ENCODE data around the gene SRPK1.

SRPK1 gene

DNA sequence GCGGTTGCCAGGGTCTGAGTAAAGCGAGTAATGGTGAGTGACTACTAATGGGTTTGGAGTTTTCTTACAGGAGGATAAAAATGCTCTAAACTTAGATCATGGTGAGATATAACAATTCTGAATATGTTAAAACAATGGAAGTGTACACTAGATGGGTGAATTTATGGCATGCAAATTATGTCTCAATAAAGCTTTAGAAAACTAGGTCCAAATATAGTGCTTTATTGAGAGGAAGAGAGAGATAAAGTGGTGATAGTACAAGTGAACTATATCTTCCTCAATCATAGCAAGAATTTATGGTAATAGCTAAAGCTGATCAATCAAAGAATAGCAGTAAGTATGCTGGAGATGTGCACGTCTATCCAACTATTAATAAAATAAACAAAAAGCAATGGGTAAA lies 23.9 kb downstream of the SRPK1 start:
- peak in 1 of 2 experiments; percentile 29 for DNase-seq

DNA sequence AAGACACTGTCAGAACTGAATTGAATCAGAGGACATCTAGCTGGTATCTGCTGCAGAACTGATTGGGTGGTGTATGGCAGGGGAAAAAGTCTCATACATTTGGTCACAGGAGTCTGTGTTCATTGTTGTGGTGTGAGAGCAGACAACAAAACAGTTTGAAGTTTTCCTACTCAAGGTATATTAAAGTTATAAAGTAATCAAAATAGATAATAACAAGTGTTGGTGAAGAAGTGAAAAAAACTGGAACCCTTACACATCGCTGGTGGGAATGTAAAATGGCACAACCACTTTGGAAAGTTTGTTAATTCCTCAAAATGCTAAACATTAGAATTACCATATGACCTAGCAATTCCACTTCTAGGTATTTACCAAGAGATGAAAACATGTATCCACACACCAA lies 24.7 kb downstream of the SRPK1 start:
- DNase-seq = no peak

DNA sequence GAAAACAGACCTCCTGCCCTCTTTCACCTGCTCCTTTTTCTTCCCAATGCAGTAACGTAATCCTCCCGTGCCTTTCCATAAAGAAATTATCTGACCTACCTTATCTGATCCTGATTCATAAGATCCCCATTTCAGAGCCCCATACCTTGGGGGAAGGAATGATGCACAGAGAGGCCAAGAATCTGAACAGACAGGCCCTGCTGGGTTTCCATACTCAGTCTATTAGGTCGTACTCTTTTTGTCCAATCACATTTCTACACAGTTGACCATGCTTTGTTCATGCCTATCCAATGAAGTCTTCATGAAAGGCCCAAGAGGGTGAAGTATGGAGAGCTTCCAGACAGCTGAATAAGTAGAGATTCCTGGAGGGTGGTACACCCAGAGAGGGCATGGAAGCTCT lies 25.3 kb downstream of the SRPK1 start:
- DNase-seq = no peak

DNA sequence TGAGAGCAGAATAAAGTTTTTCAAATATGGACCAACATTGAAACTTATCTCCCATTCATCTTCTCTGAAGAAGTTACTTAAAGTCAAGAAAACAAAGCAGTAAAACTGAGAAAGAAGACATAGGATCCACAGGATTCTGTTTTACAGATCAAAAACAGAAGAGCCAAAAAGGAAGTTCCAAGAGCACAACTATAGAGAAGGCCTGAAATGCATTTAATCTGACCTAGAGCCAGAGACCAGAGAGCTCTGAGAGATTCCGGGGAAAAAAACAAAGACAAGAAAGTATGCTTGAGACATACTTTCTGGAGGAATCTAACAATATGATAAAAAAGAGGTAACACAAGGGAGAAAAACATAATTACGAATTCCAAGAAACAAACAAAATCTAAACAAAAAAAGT lies 26.1 kb downstream of the SRPK1 start:
- DNase-seq = no peak

DNA sequence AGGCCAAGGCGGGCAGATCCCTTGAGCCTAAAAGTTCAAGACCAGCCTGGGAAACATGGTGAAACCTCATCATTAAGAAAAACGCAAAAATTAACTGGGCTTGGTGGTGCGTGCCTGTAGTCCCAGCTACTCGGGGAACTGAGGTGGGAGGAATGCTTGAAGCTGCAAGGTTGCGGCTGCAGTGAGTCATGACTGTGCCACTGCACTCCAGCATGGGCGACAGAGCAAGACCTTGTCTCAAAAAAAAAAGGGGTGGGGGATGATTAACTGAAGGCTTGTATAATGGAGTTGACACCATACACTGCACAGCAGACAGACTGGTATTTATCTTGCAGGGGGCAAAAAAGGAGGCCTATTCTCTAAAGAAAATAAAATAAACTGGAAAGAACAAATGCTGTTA lies 27.7 kb downstream of the SRPK1 start:
- DNase-seq = no peak

DNA sequence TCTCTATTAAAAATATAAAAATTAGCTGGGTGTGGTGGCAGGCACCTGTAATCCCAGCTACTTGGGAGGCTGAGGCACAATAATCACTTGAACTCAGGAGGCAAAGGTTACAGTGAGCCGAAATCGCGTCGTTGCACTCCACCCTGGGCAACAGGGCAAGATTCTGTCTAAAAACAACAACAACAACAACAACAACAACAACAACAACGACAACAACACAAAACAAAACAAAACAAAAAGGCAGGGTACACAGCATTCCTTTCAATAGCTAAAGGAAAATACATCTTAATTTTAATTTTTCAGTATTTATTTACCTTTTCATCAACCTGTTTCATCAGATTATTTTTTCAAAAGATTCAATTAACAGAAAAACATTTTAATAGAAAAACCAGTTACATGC lies 28.4 kb downstream of the SRPK1 start:
- DNase-seq = no peak

DNA sequence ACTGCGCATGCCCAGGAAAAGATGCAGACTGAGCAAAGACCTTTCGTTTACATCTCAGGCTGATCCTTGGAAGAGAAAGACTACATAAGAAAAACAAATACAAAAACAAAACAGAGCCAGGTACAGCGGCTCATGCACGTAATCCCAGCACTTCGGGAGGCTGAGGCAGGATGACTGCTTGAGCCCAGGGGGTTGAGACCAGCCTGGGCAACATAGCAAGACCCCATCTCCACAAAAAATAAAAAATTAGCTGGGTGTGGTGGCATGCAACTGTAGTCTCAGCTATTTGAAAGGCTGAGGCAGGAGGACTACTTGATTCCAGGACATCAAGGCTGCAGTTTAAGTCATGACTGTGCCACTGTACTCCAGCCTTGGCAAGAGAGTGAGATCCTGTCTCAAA lies 41.7 kb downstream of the SRPK1 start:
- no peak for DNase-seq

DNA sequence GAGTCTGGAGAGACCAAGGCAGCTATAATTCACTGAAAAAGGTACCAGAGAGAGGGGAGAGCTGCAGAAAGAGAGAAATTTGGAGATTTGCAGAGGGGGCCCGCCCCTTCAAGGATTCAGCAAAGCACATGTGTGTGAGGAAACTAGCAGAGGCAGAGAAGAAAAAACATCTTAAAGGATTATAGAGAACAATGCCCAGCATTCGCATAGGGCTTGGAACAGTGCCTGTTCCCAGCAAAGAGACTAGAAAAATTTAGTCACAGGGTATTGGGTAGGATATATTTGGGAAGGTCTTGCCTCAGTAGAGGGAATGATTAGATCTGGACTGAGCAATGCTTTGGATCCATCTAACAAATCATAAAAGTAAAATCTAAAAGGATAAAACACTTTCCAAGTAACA lies 44.0 kb downstream of the SRPK1 start:
- DNase-seq = no peak

DNA sequence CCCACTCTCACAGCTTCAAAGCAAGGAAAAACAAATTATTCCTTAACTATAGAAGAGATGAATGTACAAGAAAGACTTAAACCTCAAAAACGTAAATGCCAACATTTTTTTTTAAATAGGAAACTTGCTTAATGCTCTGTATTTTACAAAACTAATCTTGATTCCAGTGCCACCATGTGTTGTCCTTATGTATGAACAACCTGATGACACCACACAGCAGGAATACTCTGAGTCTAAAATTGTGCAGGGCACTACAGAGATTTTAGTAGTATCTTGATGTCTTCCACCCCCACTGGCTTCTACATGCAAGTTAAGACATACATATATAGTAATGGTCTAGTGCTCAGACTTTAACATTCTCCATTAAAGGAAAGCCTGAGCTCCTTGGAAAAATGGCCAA lies 46.2 kb downstream of the SRPK1 start:
- DNase-seq = peak in 1 of 2 experiments; percentile 21

DNA sequence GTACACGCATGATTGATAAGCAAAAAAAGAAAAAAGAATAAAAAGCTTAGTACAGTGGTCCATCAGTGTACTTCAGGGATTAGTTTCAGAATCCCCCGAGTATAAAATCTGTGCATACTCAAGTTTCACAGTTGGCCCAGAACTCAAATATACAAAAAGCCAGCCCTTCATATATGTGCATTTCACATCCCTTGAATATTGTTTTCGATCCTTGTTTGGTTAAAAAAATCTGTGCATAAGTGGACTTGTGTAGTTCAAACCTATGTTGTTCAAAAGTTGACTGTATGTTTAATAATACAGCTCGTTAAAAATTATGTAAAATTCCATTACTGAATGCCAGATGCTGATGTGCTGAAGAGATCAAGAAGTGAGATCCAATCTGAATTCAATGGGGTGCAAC lies 61.5 kb downstream of the SRPK1 start:
- no peak for DNase-seq

DNA sequence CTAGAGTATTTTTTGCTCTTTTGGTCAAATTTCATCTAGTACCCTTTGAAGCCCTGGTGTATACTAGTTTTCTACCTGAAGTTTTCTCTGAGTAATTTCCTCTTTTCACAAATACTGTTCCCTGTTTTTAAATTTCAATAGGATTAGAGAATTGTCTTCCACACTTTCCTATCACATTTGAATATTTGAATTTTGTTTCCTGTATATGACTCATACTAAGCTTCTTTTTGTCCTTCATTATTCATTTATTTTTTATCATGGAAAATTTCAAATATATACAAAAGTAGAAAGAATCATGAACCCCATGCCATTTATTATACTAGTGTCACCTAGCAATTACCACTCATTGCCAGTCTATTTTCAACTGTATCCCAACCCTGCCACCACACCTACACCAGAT lies 63.0 kb downstream of the SRPK1 start:
- DNase-seq = no peak

DNA sequence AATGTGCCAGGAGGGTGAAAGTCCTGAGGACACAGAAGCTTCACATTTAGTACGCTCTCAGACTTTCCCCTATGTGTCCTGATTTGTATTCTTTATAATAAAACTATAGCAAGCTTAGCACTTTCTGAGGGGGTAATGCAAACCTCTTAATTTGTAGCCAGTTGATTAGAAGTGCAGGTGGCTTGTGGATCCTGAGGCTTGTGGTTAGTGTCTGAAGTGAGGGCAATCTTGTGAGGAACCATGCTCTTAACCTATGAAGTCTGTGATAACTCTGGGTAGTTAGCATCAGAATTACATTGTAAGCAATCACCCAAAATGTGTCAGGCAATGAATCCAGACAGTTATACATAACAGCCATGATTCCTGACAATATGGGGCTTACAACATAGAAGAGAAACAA lies 64.6 kb downstream of the SRPK1 start:
- DNase-seq = no peak

DNA sequence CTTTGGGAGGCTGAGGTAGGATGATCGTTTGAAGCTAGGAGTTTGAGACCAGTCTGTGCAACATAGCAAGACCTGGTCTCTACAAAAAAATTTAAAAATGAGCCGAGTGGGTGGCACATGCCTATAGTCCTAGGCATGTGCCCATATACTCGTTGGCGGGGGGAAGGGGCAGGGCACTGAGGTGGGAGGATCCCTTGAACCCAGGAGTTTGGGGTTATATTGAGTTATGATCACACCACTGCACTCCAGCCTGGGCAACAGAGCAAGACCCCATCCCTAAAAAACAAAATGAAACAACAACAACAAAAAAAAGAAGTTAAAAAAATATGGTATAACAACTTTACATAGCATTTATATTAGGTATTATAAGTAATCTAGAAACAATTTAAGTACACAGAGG lies 67.9 kb downstream of the SRPK1 start:
- DNase-seq = no peak

DNA sequence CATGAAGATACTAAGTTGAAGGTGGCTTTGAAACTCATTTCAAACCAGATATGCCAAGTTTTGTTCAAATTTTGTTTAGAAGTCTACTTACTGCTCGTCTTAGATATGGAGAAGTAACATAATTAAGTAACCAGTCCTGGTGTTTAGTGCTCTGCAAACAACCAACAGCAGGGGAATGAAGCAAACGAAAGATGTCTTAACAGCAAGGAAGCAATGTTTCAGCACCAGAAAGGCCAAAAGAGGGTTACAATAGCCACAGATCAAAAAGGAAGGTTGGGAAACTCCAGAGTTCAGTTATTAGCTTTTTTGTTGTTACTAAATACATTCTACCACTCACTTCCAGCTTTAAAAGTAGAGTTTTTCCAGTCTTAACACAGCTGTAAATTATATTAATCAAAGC lies 70.7 kb downstream of the SRPK1 start:
- DNase-seq = no peak

DNA sequence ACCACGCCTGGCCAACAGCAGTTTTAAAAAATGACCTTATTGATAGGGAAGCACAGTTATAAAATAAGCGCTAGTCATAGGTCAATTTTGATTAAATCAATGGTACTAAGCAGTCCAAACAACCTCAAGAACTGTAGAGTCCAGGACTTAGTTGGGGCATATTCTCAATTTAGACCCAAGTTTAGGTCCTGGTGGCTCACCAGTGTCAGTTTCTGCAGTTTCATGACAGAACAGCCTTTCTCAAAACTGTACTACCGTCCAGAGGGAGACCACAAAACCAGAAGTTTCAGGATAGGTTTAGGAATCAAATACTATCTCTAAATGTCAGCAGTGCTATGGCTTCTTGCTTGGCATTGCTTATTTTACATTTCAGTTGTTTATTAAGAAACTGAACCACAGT lies 76.6 kb downstream of the SRPK1 start:
- no peak for DNase-seq

DNA sequence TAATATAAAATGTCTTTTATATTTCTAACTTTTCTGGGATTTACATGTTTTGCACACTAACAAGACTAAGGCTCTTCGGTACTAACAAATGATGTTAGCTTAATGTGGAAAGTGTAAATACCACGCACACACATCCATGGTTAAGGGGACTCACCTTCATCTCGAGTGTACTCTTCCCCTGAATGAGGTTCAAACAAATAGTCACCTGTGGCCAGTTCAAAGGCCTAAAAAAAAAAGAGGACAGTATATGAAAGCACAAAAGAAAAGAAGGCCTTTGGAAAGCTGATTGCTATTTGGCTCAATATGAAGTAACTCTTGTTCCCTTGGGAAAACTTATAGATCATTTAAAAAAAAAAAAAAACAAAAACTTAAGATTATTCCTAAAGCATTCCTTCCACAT lies 78.5 kb downstream of the SRPK1 start:
- DNase-seq = no peak

DNA sequence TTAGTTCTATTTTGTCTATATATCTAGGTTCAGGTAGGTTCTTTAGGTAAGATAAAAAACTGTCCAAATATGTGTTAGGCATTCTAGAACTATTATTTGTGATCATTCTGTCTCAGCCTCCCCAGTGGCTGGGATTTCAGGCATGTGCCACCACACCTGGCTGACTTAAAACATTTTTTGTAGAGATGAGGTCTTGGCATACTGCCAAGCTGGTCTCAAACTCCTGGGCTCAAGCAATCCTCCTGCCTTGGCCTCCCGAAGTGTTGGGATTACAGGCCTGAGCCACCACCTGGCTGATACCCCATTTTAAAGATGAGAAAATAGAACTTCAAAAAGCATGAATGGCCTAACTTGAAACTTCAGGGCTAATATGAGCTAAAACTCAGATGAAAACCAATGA lies 81.9 kb downstream of the SRPK1 start:
- no peak for DNase-seq

DNA sequence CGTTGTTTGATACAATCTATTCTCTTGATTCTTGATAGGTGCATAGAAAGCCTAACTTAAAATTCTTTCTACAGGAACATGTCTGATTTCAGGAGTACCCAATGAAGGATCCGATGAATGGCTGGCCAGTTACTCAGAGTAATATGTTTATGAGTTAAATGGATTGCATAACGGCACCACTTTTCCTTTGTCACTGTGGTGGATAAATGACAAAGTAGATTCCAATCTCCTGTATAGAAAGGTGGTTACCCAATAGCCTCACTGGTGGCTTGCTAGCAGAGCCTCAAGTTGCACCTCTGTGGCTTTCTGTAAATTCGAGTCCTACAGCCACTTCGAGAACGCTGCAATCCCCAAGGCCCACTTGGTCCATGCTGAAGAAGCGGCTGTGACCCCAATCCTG lies 87.4 kb downstream of the SRPK1 start:
- no peak for DNase-seq

DNA sequence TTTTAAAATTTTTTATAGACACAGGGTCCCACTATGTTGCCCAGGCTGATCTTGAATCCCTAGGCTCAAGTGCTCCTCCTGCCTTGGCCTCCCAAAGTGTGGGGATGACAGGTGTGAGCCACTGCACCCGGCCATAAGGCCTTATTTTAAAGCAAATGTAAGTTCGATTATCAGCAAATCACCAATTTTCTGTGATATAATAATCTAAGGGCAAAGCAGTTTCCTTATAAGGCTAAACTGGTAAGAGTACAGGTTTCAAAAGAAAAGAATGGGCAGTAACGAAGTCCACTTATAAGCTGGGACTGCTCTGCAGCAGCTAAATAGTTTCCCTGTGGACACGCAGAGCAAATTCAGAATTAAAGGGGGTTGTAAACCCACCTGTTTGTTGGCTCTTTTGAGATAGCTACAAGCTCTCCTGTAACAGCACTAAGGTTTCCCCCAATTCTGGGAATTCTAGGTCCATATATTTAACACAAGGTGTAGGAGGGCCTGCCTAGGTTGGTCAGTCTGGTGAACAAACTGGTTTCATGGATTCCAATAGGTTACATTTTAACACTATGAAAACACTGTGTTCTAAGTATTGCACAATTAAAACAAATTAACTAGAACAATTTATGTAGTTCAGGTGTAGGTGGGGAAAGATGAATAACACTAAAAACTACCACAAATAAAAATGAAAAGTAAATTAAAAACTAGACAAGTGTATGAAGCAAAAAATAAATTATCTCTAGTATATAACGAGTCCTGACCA lies 89.5 kb downstream of the SRPK1 start:
- peak; percentile 85 to 94 for DNase-seq

DNA sequence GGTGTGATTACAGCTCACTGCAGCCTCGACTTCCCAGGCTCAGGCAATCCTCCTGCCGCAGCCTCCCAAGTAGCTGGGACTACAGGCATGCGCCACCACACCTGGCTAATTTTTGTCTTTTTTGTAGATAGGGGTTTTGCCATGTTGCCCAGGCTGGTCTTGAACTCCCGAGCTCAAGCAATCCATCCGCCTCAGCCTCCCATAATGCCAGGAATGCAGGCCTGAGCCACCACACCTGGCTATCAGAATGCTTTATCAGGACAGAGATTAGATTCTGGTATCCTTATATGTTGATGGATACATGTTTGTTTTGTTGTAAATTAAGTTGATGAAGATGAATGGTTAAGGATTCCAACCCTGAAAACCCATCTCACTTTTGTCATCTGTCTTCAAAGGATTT lies 91.6 kb downstream of the SRPK1 start:
- no peak for DNase-seq

DNA sequence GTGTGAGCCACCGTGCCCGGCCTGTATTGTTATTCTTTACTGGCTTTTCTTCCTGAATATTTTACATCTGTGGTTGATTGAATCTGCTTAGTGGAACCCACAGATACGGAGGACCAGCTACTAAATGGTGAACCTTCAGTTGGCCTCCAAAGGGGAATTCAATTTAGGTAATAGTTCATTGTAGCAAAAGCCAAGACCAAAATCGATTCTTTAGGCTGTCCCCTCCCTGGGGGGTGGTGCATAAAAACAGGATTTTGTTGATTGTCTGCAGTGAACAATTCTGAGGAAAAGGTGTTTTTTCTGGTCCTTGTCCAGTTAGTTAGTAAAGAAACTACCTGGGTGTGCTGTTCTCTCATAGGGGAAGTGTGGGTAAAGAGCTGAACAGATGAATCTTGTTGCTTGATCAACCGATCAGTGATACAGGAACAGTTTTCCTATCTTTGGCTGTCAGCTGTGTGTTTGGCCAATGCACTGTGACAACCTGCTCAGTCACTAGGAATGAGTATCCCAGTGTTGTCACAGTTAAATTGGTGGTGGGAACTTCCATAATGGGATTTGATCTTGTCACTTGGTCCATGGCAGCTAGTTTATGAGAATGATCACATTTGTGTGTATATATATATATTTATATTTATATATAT lies 96.2 kb downstream of the SRPK1 start:
- no peak for DNase-seq

DNA sequence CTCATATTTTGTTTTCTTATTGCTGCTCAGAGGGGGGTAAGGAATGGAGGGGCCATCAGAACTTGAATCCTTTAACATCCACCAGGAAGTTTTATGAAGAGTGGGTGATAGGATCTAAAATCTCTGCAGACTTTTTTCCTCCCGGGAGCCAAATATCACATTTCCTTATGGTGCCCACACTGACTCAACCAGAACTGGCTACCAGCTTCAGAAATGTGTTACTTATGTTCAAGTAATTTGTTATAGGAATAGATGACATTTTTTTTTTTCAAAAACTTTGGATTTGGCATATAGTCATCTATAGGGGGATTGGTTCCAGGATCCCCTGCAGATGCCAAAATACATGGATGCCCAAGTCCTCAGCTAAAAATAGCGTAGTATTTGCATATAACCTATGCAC lies 97.3 kb downstream of the SRPK1 start:
- peak in 1 of 2 experiments; percentile 43 for DNase-seq

DNA sequence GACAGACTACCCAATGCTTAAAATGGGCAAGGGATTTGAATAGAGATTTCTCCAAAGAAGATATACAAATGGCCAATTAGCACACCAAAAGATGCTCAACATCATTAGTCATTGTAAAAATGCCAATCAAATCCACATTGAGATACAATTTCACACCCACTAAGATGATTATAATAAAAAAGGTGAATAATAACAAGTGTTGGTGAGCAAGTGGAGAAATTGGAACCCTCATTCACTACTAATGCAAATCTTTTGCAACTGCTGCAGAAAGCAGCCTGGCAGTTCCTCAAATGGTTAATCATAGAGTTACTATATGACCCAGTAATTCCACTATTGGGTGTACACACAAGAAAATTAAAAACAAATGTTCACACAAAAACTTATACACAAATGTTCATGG lies 103.4 kb downstream of the SRPK1 start:
- DNase-seq = no peak

DNA sequence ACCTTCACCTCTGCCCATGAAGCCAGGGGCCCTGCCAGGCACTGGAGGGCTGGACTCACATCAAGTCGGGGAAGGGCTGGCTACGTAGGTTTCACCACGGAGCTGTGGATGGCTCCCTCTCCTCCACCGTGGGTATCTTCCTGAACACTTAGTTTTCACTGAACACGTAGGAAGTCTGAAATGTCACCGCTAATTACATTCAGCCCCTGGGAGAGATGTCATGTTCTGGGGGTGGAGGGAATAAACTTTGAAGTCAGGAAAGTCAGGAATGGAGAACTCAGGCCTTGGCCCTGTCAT lies 109.3 kb downstream of the SRPK1 start:
- no peak for DNase-seq

DNA sequence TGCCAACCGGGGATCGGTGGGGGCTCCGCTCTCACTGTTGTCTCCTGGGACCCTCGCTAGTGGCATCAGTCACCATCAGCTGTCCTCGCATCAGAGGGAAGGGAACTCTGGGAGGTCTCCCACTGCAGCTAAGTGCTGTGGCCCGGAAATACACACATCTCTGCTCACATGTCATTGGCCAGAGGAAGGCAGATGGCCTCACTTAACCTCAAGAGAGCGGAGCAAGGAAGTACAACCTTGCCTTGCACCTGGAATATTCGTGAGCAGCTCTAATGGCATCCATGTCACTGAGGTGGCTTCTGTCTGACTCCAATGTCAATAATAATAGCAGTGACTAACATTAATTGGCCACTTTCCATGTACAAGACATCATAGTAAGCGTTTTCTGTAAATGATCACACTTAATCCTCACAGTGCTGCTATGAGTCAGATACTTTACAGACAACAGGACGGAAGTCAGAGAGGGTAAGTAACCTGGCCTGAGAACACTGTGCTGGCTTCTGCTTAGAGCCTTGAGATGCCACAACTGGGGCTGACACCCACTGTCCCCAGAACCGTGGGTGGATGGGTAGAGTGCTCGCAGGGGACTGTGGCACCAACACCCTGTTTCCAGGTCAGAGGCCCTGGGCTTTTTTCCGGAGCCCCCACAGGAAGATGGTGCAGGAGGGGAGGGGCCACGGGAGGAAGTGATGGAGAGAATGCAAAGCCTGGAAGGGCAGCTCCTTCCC lies 109.8 kb downstream of the SRPK1 start:
- no peak for DNase-seq

All from NCI-H526 (cell line).